G401 (cell line): Measurements from ENCODE around the gene ENTREP1. TPM values are rescaled to one million over a fixed set of nuclear protein-coding genes. Genes with fewer than 3 reads are reported as not detected.
"Not testable (repeated sequence)": the region's sequence is repeated elsewhere in the genome, so short reads cannot be mapped to it uniquely, and the experiment has no call there.

Experiments
- DNase-seq: peaks from one replicate; pipeline ENCODE4 v3.0.0-alpha.2; 2015; ENCODE audit warnings: low spot score
- in situ Hi-C: cut with HindIII; loops from 2 replicates; pipeline ENCODE4 v1.10.0; 2016; ENCODE audit warnings: low sequenced_read_pairs, mixed read lengths
- total RNA-seq: library from RNA; depleted of rRNA; stranded (reverse); fragments of >200 nt; shearing (Covaris generic); gene quantifications from 2 replicates; pipeline ENCODE4 v1.2.3, GENCODE V29; 2014

ENTREP1 gene
- total RNA-seq, 1 experiment from 2014 or later = not detected

GRCh38 chr9:69393425-69393824, 68.4 kb downstream of the ENTREP1 start:
- no peak for DNase-seq
- in situ Hi-C loops = no loop called here

DNA sequence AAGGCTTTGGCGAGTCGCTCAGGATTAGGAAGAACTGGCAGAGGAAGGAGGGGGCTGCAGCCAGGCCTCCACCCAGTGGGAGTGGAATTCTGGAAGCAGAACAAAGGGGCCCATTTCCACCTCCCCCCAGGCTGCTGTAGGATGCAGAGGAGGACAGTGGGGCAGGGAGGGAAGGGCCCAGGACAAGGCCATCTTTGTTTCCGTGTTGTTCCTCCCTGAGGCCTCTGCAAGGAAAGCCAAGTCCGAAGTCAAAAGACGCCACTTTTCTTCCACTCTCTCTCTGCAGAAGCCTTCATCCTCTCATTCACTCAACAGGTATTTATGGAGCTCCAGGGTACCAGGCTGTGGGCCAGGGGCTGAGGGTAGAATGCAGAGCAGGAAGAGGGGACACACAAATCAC, 70.7 kb downstream of the ENTREP1 start:
- in situ Hi-C loops = no loop called here
- DNase-seq = peak; percentile 7

DNA sequence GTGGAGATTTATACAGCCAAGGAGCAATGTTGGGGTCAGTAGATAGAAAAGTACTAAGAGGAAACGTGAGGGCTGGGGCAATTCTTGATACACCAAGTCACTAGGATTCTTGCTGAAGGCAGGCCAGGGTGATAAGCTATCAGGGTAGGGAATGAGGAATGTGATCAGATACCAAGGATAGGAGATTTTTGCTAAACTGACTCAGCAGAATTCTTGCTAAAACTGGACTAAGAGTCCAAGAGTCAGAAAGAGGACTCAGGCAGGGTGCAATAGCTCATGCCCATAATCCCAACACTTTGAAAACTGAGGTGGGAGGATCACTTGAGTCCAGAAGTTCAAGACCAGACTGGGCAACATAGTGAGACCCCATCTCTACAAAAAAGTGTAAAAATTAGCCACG, 71.7 kb downstream of the ENTREP1 start:
- DNase-seq = no peak
- in situ Hi-C loops = no loop called here

- no peak for DNase-seq
- in situ Hi-C loops = no loop called here
Observed at GRCh38 chr9:69397384-69398214, 72.6 kb downstream of the ENTREP1 start.

DNA sequence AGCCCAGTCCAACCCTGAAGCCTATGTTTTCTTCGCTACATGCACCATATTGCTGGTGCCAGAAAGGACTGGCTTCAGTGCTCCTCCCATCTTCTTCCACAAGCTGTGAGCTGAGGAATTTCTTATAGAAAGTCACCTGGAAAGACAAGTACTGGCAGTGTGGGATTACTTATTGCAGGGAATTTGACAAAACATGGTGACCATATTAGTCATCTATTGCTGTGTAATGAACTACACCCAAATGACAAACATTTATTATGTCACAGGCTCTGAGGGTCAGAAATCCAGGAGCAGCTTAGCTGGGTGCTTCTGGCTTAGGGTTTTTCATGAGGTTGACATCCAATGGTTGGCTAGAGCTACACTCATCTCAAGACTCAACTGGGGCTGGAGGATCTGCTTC, 75.5 kb downstream of the ENTREP1 start:
- in situ Hi-C loops = no loop called here
- no peak for DNase-seq

GRCh38 chr9:69409936-69410335, 84.9 kb downstream of the ENTREP1 start:
- in situ Hi-C loops, DNase-seq: not testable (repeated sequence)

GRCh38 chr9:69411246-69411645, 86.2 kb downstream of the ENTREP1 start:
- in situ Hi-C loops = no loop called here
- DNase-seq = no peak

DNA sequence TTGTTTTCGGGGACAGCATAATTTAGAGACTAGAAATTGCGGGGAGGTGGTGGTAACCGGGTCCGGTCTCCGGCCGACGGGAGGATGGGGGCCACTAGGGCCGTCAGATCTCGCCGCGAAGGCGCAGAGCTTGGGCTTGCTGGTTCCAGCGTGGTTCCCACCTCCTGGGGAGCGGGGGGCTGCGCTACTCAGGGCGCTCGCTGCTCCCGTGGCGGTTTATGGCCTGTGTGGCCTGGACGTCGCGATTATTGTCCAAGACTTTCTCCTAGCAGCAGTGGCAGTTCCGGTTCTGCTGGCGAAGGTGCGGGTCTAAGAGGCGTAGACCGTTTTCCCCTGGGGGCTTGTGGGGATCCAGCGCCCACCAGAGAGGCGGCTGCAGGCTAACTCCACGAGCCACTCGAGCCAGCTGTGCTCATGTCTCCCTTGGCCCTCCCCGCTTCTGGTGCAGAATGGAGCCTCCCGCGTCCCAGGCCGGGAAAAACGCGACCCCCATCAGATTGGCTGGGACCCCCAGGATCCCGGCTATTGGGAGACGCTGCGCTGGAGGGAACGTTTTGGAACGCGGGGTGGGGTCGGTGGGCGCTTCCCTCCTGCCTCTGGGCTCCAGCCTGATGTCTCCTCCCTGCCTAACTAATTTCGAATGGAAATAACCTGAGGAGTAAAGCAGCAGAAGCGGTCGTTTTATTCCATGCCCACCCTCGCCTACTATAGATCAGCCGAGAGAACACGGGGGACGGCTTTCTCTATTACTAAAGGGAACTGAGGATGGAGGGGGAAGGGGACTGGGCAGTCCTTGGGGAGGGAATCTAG, 87.1 kb downstream of the ENTREP1 start:
- in situ Hi-C loops = no loop called here
- no peak for DNase-seq

DNA sequence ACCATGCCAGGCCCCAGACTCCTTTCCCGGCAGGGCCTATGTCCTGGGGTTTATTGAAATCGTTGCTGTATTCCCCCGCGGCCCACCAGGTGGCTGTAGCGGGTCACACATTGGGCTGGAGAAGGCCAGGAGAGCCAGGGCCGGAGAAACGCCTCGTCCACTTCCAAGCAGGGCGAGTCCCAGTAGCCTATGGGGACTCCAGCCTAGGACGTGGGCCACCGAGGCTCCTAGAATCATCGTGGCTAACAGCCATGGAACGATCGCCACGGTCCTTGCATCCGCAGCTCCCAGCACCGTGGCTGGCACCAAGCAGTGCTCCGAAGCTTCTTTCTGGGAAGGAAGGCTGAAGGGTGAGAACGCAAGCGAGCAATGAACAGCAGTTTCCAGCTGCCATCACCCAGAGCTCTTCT, 87.7 kb downstream of the ENTREP1 start:
- DNase-seq = peak; percentile 71
- in situ Hi-C loops = no loop called here

DNA sequence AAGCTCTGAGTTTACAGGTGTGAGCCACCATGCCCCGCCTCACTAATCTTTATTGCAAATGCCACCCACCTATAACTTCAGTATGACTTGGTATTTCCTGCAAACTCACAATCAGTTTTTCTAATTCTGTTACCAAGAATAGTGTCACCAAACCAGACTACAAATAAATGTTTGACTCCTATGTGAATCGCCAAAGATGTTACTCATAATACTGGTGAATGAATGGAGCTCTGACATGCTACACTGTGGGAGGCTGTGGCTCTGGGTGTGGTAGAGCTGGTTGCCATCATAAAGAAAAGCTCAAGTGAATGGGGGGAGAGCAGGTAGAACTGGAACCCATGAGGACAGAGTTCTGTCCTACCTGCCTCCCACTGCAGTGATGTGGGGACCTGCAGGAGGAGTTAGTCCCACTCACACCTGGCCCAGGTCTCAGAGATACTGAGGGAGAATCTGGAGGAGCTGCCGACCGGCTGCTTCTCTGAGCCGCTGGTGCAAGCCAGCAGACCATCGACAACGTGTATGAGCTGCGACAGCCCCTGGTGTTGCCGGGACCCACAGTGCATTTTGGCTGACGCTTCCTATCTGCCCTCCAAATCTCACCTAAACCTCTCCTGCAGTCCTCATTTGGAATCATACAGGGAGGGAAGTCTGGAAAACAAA, 95.7 kb downstream of the ENTREP1 start:
- DNase-seq = no peak
- in situ Hi-C loops = no loop called here

GRCh38 chr9:69421908-69422801, 97.1 kb downstream of the ENTREP1 start:
- in situ Hi-C loops = no loop called here
- DNase-seq = peak; percentile 87

GRCh38 chr9:69425136-69425801, 100.3 kb downstream of the ENTREP1 start:
- in situ Hi-C loops = no loop called here
- no peak for DNase-seq

GRCh38 chr9:69427286-69427685, 102.3 kb downstream of the ENTREP1 start:
- in situ Hi-C loops = no loop called here
- no peak for DNase-seq

GRCh38 chr9:69428017-69428785, 103.2 kb downstream of the ENTREP1 start:
- DNase-seq = no peak
- in situ Hi-C loops = no loop called here

GRCh38 chr9:69429281-69429680, 104.3 kb downstream of the ENTREP1 start:
- in situ Hi-C loops = no loop called here
- no peak for DNase-seq

- DNase-seq = no peak
- in situ Hi-C loops = no loop called here
Observed at GRCh38 chr9:69430206-69430605, 105.2 kb downstream of the ENTREP1 start.

DNA sequence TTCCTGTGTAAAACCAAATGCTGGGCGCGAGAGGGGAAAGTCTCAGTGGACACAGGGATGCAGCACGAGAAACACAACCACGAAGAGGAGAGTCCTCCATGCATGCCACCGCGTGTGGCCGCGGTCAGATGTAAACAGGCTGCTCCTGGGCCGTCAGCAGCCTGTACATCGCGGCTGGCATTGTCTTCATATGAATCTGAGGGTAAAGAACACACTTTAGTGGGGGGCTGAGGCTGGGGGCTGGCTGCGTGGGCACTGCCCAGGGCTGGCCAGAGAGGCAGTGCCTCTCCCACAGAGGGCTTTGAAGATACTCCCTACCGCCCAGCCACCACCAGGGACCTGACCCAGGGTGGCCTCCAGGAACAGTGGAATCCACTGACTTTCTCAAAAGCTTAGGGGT, 106.2 kb downstream of the ENTREP1 start:
- DNase-seq = no peak
- in situ Hi-C loops = no loop called here

GRCh38 chr9:69431777-69432176, 106.8 kb downstream of the ENTREP1 start:
- no peak for DNase-seq
- in situ Hi-C loops = no loop called here
